Panc1 (cell line): ENCODE results near the gene CLCN7. TPM values are rescaled to one million over a fixed set of nuclear protein-coding genes. Genes with fewer than 3 reads are reported as not detected.

Experiments used
- ATAC-seq: fragments of 200-7000 bp; cut with Tn5 transposase; 2 replicates; pipeline ENCODE4 v1.9.1; 2020; ENCODE audit warnings: mild to moderate bottlenecking, moderate library complexity
- BruUV-seq: library from RNA; stranded (reverse); fragments of 400-500 nt; replicated peaks from 2 replicates; lab custom pipeline; 2021; lab: Mats Ljungman, UMichigan
- CTCF ChIA-PET: fragments of 300-600 bp; sonication (Branson Sonifier 250); formaldehyde crosslinking; loops from one replicate; lab custom pipeline; 2022; ENCODE audit warnings: antibody characterized with exemption; lab: Charles Lee
- POLR2A ChIA-PET: fragments of 300-600 bp; sonication (Branson Sonifier 250); formaldehyde crosslinking; loops from one replicate; lab custom pipeline; 2022; ENCODE audit warnings: antibody characterized with exemption; lab: Charles Lee
- DNase-seq: peaks from one replicate; pipeline ENCODE4 v3.0.0-alpha.2; 2010; ENCODE audit warnings: low read depth, low spot score
- H3K27ac ChIP-seq: 2 replicates; pipeline ENCODE4 v1.5.1; 2011; ENCODE audit warnings: mild to moderate bottlenecking, low read length, inconsistent platforms
- H3K27me3 ChIP-seq: fragments of 200-500 bp; sonication (Bioruptor generic); 2 replicates; pipeline ENCODE4 v1.6.0; 2014; ENCODE audit warnings: low read length, inconsistent platforms; ENCODE audit not compliant: control insufficient read depth, insufficient read depth
- H3K36me3 ChIP-seq: fragments of 200-500 bp; sonication (Bioruptor generic); 2 replicates; pipeline ENCODE4 v1.5.1; 2014; ENCODE audit warnings: inconsistent platforms, mild to moderate bottlenecking, low read length, moderate library complexity; ENCODE audit not compliant: control insufficient read depth, insufficient read depth
- H3K4me1 ChIP-seq: 2 replicates; pipeline ENCODE4 v1.5.1; 2011; ENCODE audit warnings: inconsistent platforms, mild to moderate bottlenecking, low read length, moderate library complexity; ENCODE audit not compliant: control insufficient read depth, insufficient read depth
- H3K4me3 ChIP-seq, 2 experiments: 2 replicates each; pipeline ENCODE4 v1.5.1; 2011 to 2012; ENCODE audit warnings: low read depth in 2 of 2, low read length in 2 of 2, mild to moderate bottlenecking in 2 of 2, inconsistent platforms in 1 of 2, moderate library complexity in 1 of 2
- H3K9me3 ChIP-seq: fragments of 200-500 bp; sonication (Bioruptor generic); 2 replicates; pipeline ENCODE4 v1.5.1; 2014; ENCODE audit warnings: low read depth, mild to moderate bottlenecking, inconsistent platforms, low read length, moderate library complexity; ENCODE audit not compliant: control insufficient read depth, insufficient read depth
- CTCF ChIP-seq: fragments of 450-650 bp; IDR thresholded peaks from 2 replicates; pipeline ENCODE4 v1.5.1; 2017; ENCODE audit warnings: mild to moderate bottlenecking
- POLR2AphosphoS5 ChIP-seq: IDR thresholded peaks from 2 replicates; pipeline ENCODE4 v1.6.1; 2012; ENCODE audit warnings: mild to moderate bottlenecking, low read depth, low read length, moderate library complexity
- REST ChIP-seq, 2 experiments: IDR thresholded peaks; 2 replicates each; pipeline ENCODE4 v1.6.1; 2011 to 2012; ENCODE audit warnings: low read depth in 2 of 2, control low read depth in 1 of 2, low read length in 1 of 2, mild to moderate bottlenecking in 1 of 2, moderate library complexity in 1 of 2; ENCODE audit not compliant: insufficient read depth in 1 of 2
- SIN3A ChIP-seq: IDR thresholded peaks from 2 replicates; pipeline ENCODE4 v1.6.1; 2012; ENCODE audit warnings: low read depth, mild to moderate bottlenecking, low read length, moderate library complexity, borderline replicate concordance; ENCODE audit not compliant: insufficient read depth
- TCF7L2 ChIP-seq: IDR thresholded peaks from 2 replicates; pipeline ENCODE4 v1.6.1; 2011; ENCODE audit warnings: mild to moderate bottlenecking, low read depth, low read length, inconsistent platforms
- in situ Hi-C: cut with HindIII; loops from 2 replicates; pipeline ENCODE4 v1.10.0; 2016; ENCODE audit warnings: low sequenced_read_pairs, low pct_unique_long_range_greater_than_20kb
- intact Hi-C: fragments of 100-400 bp; cut with micrococcal nuclease; formaldehyde crosslinking; loops from one replicate; pipeline ENCODE4 v1.10.0; 2022; ENCODE audit not compliant: unreplicated experiment
- total RNA-seq: library from RNA; stranded (reverse); gene quantifications from one replicate; pipeline ENCODE4 v1.2.1, GENCODE V29; 2021; ENCODE audit not compliant: unreplicated experiment

Gene CLCN7
- total RNA-seq, 1 experiment from 2014 or later: 179 TPM

- Histone ChIP-seq H3K27ac (no peak overlapping the region), H3K4me1 (no peaks in the 10 kb centered on the region), H3K36me3 (no peaks in the 10 kb centered on the region), H3K9me3 (no peaks in the 10 kb centered on the region), H3K4me3 (no peak overlapping the region), H3K27me3 (no peaks in the 10 kb centered on the region)
- ATAC-seq (no peak), DNase-seq (no peak)
- CTCF ChIA-PET: no interaction called here
- TSS peak; percentile 57 for BruUV-seq
- intact Hi-C loops: no loop called here
- in situ Hi-C loops: no loop called here
- POLR2A ChIA-PET: no interaction called here
- TF ChIP-seq SIN3A (no peak), POLR2AphosphoS5 (no peak), TCF7L2 (no peak), REST (IDR thresholded peaks at IDR 0.05; ENCODE audit: insufficient read depth in 1 of 2, low read depth in 2 of 2, low read length in 1 of 2) (no peak), CTCF (no peak)
These were observed 39.7 kb upstream of the CLCN7 start for GRCh38 chr16:1514507-1514906.

GRCh38 chr16:1512774-1513173 is 37.9 kb upstream of the CLCN7 start:
- intact Hi-C loops (no loop called here), in situ Hi-C loops (no loop called here)
- H3K36me3 ChIP-seq: no peaks in the 10 kb centered on the region
- H3K9me3 ChIP-seq: no peaks in the 10 kb centered on the region
- H3K27ac ChIP-seq: no peak overlapping the region
- no TSS peak for BruUV-seq
- CTCF ChIA-PET: no interaction called here
- no peaks in the 10 kb centered on the region for H3K4me1 ChIP-seq
- TF ChIP-seq REST (IDR thresholded peaks at IDR 0.05; ENCODE audit: insufficient read depth in 1 of 2, low read depth in 2 of 2, low read length in 1 of 2) (no peak), CTCF (no peak), SIN3A (no peak), TCF7L2 (no peak), POLR2AphosphoS5 (no peak)
- DNase-seq (no peak), ATAC-seq (no peak)
- H3K4me3 ChIP-seq: no peak overlapping the region
- POLR2A ChIA-PET: no interaction called here
- H3K27me3 ChIP-seq: no peaks in the 10 kb centered on the region
